NCI-H2227 treated with DMSO at 0.1 percent for 48 hours (cell line): ENCODE results near the gene SP140.
A peak's percentile ranks its signal among the peaks of the same experiment; 100 is the strongest.
"Not testable (repeated sequence)": the region's sequence is repeated elsewhere in the genome, so short reads cannot be mapped to it uniquely, and the experiment has no call there.

Source experiments
- DNase-seq: peaks from one replicate; lab custom pipeline; 2025; lab: John Stamatoyannopoulos, UW

SP140 gene

DNA sequence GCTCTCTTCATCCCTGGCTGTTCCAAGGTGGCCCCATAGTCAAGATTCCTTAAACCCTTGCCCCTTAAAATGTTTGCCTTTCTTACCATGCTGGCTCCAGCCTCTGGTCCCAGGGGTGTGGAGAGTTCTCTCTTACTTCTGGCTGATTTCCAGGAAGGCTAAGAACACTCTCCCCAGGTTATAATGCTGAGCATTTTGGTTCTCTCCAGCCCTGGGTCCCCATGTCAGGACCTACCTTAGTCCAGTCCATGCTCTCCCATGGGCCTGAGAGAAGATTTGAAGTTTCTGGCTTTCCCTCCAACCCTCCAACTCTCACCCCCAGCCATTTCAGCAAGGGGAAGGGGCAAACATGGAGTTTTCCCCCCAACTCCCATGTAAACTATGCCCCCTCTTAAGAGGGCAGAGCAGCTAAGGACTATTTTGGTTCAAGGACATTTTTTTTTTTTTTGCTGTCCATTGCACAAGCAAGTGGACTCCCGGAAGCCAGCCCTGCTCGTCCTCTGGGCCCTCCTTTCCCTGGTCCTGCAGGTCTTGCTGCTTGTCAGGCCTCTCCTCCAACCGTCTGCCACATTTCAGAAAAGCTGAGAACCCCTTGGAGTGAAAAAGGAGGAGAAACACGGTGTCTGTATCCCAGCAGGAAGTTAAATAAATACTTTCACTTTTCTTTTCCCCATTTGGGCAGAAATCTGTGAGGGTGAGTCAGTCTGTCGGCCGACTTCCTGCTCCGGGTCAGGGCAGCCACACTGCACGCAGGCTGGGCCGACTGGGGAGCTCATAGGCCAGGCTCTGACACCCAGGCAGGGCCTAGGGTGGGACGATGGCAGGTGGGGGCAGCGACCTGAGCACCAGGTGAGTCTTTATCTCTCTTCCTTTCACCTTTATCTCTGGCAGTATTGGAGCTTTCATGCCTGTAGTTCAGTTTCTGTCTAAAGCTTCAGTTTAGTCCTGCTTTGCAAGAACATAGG is 101.2 kb downstream of the SP140 start, which contains the start of gene SP140L:
Gene SP140L, plus strand, starts transcription at position 741 of the 965 bp plus-strand sequence. Its CDS starts 77 bp downstream, at position 818.
- no peak for DNase-seq

DNA sequence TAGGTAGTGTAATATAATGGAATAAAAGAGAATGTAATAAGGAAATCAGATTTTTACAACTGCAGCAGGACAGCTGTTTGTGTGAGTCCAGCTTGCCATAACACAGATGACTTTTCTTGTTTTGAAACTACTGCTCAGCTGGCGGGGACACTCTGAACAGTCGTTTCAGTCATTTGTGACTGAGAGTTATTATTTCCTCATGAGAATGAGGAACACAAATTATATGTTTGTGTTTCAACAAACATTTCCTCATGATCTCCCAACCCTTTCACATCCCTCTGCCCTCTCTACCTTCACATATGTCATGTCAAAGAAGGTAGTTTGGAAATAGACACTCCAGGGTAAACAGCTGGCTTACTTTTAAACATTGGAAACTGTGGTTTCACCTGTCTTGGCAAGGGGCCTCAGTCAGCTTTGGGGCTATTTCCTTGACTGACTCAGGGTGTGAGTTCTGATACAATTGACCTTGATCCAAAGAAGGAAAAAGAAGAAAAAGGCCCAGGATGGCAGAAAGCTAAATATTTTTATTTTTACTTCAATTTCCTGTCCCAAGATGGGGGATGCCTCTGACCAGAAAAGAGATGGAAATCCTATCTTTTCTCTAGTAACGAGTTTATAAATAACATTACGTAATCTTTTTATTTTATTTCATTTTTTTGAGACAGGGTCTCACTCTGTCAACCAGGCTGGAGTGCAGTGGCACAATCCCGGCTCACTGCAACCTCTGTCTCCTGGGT is 102.0 kb downstream of the SP140 start:
- peak; percentile 7 for DNase-seq

DNA sequence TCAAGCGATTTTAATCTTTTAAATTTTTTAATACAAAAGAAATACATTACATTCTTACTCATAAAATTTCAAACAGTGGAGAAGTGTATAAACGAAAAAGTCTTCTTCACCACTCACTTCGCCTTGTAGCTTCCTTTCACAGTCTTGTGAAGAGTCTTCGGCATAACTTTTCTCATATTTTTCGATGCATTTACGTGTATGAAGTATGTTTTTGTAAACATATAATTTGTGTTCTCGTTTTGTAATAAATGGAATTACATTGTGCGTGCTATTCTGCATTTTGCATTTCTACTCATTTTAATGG is 102.6 kb downstream of the SP140 start:
- DNase-seq, result no peak

DNA sequence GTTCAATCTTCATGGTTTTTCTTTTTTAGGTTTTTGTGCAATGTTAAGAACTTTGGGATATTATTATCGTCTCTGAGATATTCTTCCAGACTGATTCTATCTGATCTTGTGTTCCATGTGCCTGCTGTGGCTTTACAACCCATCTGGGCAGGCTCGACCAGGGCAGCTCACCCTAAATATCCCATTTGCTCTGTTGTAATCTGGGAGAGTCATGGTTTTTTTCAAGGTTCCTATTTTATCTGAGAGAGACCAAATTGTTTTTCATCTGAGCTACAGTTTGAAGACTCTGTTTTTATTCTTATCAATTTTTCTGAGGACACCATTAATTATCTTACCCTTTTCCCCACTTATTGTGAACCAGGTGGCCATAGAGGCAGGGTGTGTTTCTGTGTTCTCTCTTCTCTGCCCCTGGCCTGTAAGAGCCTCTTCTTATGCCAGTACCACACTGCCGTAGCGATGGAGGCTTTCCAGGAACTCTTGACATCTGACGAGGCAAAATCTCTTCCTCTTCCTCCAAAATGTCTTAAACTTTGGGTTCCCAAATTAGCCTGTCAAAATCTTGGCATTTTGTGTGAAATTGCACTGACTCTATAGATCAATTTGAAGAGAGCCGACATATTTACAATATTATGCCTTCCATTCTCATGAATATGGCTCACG is 104.5 kb downstream of the SP140 start:
- no peak for DNase-seq

DNA sequence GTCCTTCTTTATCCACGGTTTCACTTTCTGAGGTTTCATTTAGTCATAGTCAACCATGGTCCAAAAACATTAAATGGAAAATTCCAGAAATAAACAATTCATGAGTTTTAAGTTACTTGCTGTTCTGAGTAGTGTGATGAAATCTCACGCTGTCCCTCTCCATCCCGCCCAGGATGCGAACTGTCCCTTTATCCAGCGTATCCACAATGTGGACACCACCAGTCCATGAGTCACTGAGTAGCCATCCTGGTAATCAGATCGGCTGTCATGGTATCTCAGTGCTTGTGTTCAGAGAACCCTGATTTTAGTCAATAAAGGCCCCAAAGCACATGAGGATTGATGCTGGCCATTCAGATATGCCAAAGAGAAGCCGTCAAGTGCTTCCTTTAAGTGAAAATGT is 105.2 kb downstream of the SP140 start:
- DNase-seq, result no peak

DNA sequence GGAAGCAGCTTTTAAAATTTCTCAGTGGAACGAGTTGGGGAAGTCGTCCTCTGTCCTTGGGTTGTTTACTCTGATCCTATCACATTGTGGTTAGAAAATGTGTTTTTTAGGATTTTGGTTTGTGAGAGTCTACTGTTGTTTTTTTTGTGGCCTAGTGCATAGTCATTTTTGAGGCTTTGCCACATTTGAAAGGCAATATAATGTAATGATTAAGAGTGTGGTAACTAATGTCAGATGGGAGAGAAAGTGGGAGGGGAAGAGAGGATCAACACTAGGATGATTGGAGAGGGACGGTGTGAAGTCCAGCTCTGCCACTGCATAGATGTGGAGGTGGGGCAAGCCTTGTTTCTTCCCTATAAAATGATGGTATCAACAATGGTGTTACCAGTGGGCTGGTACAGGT is 109.9 kb downstream of the SP140 start:
- DNase-seq, result no peak

DNA sequence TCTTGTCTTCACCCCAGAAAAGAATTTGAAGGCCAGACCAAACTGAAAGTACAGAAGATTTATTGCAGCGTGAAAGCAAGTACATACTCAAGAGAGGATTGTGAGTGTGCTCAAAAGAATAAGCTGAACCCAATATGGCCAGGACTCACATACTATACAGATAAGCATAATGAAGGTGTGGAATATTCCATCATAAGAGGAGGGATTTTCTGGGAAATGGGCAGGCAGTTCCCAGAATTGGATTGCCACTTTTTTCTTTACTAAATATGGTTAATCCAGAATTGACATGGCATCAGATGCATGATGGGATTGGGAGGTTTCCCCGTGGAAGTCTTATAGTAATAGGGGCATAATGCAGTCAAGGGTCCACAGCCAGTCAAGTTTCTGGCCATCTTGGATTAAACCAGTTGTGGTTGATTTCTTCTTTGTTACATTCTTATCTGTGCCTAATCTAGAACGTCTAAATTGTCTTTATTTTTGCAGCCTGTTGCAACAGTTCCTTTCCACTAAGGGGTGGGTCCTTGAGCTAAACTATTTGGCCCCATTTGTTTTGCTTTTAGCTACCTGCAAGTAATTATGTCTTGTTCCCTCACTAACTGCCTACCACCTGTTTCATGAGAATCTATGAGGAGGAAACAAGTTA is 110.4 kb downstream of the SP140 start:
- DNase-seq, result no peak

DNA sequence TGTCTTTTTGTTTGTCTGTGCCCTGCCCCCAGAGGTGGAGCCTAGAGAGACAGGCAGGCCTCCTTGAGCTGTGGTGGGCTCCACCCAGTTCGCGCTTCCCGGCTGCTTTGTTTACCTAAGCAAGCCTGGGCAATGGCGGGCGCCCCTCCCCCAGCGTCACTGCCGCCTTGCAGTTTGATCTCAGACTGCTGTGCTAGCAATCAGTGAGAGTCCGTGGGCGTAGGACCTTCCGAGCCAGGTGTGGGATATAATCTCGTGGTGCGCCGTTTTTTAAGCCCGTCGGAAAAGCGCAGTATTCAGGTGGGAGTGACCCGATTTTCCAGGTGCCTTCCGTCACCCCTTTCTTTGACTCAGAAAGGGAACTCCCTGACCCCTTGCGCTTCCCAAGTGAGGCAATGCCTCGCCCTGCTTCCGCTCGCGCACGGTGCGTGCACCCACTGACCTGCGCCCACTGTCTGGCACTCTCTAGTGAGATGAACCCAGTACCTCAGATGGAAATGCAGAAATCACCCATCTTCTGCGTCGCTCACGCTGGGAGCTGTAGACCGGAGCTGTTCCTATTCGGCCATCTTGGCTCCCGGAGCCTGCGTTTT is 116.5 kb downstream of the SP140 start:
- DNase-seq, result not testable (repeated sequence)

DNA sequence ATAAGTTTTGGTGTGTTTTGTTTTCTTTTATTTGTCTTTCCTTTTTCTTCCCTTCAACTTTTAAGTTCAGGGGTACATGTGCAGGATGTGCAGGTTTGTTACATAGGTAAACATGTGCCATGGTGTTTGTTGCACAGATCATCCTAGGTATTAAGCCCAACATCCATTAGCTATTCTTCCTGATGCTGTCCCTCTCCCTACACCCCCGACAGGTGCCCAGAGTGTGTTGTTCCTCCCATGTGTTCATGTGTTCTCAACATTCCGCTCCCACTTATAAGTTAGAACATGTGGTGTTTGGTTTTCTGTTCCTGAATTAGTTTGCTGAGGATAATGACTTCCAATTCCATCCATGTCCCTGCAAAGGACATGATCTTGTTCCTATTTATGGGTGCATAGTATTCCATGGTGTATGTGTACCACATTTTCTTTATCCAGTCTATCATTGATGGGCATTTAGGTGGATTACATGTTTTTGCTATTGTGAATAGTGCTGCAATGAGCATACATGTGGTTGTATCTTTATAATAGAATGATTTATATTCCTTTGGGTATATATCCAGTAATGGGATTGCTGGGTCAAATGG is 117.6 kb downstream of the SP140 start:
- DNase-seq, result not testable (repeated sequence)

DNA sequence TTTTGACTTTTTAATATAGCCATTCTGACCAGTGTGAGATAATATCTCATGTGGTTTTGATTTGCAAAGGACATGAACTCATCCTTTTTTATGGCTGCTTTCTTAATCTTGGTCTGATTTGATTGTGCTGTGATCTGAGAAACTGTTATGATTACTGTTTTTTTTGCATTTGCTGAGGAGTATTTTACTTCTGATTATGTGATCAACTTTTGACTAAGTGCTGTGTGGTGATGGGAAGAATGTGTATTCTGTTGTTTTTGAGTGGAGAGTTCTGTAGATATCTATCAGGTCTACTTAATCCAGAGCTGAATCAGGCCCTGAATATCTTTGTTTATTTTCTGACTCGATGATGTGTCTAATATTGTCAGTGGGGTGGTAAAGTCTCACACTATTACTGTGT is 118.2 kb downstream of the SP140 start:
- DNase-seq, result no peak

DNA sequence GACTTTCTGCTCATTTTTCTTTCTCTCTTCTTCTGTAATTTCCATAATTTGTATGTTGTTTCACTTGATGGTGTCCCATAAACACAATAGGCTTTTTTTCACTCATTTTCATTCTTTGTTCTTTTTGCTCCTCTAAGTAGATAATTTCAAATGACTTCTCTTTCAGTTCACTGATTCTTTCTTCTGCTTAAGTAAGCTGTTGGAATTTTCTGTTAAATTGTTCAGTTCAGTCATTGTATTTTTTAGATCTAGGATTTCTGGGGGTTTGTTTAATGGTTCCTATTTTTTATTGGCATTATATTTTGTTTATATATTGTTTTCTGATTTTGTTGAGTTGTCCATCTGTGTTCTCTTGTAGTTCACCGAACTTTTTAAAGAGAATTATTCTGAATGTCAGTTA is 120.9 kb downstream of the SP140 start:
- no peak for DNase-seq

DNA sequence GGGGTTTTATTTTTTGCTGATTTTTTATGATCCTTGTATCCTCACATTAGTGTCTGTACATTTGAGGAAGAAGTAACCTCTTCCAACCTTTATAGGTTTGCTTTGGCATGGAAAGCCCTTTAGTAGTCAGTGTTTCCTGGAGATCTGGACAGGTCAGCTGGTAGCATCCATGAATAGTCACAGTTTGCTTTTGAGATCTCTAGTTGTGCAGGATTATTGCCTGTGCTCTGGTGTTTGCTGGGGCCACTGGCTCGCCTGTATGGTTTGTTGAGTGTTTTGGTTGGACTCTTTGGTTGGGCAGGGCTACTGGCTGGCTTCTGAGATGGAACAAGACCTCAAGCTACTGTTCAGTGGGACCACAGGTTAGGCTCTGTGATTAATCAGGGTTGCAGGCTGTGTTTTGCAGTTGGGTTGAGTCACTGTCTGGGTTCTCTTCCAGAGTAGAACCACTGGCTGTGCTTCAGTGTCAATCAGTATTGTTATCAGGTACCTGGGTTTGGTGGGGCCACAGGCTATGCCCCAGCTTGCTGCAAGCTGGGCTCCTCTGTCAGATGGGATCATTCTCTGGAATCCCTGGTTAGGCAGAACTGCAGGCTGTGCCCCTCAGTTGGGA is 121.5 kb downstream of the SP140 start:
- DNase-seq, result no peak

DNA sequence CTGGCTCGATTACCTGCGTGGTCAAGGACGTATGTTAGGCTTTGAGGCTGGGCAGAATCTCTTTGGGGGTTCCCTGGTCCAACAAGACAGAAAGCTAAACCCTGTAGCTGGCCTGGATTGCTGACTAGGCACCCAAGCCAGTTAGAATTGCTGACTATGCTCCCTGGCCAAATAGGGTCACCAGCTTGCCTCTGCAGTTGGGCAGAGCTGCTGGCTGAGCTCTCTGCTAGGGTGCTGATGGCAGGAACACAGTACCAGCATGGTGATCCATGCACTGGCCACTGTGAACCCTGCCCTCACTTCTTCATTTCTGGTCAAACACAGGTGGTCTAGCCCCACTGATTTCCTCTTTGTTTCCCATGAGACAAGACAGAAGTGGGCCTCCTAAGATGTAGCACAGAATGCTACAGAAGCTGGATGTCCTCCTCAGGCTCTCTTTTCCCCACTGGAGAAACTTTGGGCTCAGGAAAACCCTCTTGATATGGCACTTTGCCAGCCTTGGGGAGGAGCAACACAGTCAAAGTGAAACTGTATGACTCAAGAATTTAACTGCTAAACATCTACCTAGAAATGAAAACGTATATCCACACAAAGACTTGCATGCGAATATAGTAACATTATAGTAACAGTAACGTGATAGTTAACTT is 122.2 kb downstream of the SP140 start:
- no peak for DNase-seq

DNA sequence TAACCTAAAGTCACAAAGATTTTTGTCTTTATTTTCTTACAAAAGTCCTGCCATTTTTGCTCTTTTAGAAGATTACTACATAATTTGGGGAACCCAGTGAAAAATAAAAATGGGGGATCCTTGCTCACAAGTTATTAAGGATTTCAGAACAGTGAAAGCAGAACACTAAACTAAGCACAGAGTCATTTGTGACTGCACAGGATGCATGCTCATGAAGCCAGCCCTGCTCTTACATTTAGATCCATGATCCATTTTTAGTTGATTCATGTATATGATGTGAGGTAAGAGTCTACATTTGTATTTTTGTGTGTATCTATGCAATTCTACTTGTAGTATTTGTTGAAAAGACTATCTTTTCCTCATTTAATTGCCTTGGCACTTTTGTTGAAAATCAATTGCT is 123.3 kb downstream of the SP140 start:
- DNase-seq, result no peak

DNA sequence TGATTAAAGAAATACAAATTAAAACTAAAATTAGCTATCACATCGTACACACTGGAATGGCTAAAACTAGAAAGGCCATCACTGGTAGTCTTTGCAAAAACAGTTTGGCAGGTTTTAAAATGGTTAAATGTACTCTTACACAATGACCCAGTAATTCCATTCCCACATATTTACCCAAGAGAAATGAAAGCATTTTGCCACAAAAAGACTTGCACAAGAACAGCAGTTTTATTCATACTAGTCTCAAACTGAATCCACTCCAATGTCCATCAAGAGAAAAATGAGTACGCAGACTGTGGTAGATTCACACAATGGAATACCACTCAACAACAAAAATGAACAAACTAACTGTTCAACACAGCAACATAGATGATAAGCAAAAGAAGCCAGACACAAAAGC is 130.5 kb downstream of the SP140 start:
- DNase-seq, result no peak

DNA sequence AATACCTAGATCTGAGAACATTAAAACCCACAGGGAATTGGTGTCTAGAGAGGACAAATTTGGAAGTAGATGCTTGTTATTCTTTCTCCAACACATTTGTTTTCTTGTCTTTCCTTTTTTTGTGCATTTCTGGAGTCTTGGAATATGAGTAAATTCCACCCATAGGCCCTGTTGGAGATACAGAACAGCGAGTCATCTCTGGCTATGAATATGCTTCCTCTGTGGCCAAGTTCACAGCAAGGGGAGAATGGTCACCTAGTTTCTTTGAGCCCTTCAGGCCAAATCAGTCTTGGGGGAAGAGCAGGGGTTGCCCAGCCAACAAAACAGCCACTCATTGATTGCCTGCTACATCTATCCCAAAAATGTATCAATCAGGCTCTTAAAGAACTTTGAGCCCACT is 132.8 kb downstream of the SP140 start:
- DNase-seq, result no peak

DNA sequence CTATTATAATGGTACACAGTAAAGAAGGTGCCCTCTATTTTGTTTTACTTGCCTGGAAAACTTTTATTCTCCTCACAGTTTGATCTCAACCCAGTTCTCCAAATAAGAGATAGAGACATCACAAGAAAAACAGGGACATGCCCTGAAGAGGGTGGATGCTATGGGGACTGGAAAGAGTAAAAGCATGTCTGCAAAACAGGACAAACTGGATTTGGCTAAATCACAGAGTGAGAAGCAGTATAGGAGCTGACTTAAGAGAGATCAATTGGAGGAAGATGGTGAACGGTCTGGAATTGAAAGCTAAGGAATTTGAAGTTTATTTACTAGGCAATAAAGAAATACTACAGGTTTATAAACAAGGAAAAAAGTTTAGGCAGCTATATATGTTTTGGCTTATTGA is 134.5 kb downstream of the SP140 start:
- DNase-seq, result no peak

DNA sequence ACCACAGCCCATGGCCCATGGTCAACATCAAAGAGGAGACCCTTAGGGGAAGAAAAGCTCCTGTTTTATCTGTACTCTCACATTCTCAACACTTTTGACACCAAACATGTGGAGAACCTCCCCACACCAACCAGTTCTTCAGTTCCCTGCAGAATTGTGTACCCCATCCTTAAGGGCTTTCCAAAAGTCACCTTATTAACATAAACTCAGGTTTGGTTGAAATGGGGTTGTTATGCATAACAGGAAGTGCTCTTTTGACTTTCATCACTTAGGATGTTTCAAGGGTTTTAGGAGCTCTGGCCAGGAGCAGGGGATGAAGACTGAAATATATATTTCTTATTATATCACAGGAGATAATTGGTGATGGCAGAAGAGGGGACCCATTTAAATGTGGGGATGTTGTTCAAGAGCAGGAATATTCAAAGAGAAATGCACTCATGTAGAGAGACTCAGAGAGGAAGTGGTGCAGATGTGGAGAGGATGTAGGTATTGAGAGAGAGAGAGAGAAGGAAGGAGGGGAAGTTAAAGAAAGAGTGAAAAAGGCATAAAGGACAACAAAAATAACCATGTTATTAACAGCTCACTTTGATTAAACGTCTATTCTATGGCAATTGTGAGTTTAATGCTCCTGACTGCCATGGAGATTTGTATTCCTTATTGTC is 136.6 kb downstream of the SP140 start:
- DNase-seq, result no peak
